HCT116 (cell line): Measurements from ENCODE around the gene SPRED1.

Experiments used
- CTCF ChIP-seq, 3 experiments: fragments of 200-600 bp in 1 of 3; sonication (generic) in 1 of 3; IDR thresholded peaks in 2 of 3; conservative IDR thresholded peaks in 1 of 3; 2 replicates each; pipeline ENCODE4 v1.5.1; 2012 to 2017; ENCODE audit warnings: low read depth in 2 of 3, low read length in 2 of 3, antibody characterized with exemption in 1 of 3, borderline replicate concordance in 1 of 3, control low read depth in 1 of 3, mild to moderate bottlenecking in 1 of 3, mixed read lengths in 1 of 3, mixed run types in 1 of 3, moderate library complexity in 1 of 3; ENCODE audit not compliant: insufficient read depth in 1 of 3
- POLR2A ChIP-seq: IDR thresholded peaks from 2 replicates; pipeline ENCODE4 v1.7.0; 2011; ENCODE audit warnings: borderline replicate concordance; ENCODE audit not compliant: insufficient read depth, insufficient read length; ENCODE audit errors: extremely low read depth
- POLR2AphosphoS5 ChIP-seq: IDR thresholded peaks from 2 replicates; pipeline ENCODE4 v1.6.1; 2011; ENCODE audit warnings: mild to moderate bottlenecking, low read depth, low read length, moderate library complexity
- SRF ChIP-seq: IDR thresholded peaks from 2 replicates; pipeline ENCODE4 v1.6.1; 2012; ENCODE audit warnings: low read depth
- TCF7L2 ChIP-seq: IDR thresholded peaks from 2 replicates; pipeline ENCODE4 v1.7.0; 2011; ENCODE audit warnings: borderline replicate concordance, inconsistent platforms; ENCODE audit not compliant: insufficient read depth, insufficient read length; ENCODE audit errors: extremely low read depth

DNA sequence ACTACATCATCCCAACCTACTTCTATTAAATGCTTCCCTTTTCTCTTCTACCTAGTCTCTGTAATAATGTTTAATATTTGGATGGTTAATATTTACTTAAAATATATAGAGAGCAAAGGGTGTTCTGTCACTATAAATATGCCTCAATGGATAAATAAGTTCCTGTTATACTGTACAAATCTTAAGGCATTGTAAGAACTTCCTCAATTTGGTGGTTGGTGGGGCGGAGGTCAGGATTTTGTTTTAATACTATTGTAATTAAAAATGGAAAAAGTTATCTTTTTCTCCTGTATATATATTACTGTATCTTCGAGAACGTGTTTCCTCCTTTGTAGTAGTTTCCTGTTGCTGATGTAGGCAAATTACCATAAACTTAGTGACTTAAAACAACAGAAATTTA, 41.5 kb downstream of the SPRED1 start:
- TF ChIP-seq POLR2AphosphoS5, result no peak
- no peak for TF ChIP-seq TCF7L2
- no peak for TF ChIP-seq CTCF (IDR thresholded peaks at IDR 0.05 in 2 of 3, conservative IDR thresholded peaks at IDR 0.05 in 1 of 3; ENCODE audit: borderline replicate concordance in 1 of 3, insufficient read depth in 1 of 3, low read depth in 2 of 3, low read length in 2 of 3)
- no peak for TF ChIP-seq SRF
- no peak for TF ChIP-seq POLR2A
